ENCODE measurements around the gene PRDM11. TPM values are rescaled to one million over a fixed set of nuclear protein-coding genes. Genes with fewer than 3 reads are reported as not detected.

Gene PRDM11
- total and polyA plus RNA-seq, 2 of the 8 experiments (the other 6 are each of a cell fraction or from before 2014, with no cell fraction given): 3.6 to 11.7 TPM

- H3K4me2 ChIP-seq (ENCODE audit: insufficient read depth in 1 of 2, low read depth in 2 of 2, low read length in 2 of 2): peak overlapping the region; percentile 70 to 85
- peak overlapping the region; percentile 0; the same call in 1 of the 2 replicates for H3K27ac ChIP-seq (ENCODE audit: low read depth, low read length)
- FAIRE-seq (no peak), DNase-seq (ENCODE audit: low read depth in 1 of 2, low spot score in 2 of 2) (peak; percentile 77 to 93)
- ChIA-PET CTCF (ENCODE audit: partially characterized antibody) (no interaction called here), POLR2A (ENCODE audit: partially characterized antibody) (interaction anchor here (0.6 to 1.8 kb wide), 7 partner anchors 10 to 218 kb away, joined by 3 to 8 read pairs (median 3); no protein-coding TSS in a partner anchor)
- peak overlapping the region; percentile 87; the same call in 1 of the 2 replicates for H2BK5ac ChIP-seq (ENCODE audit: low read depth, low read length)
- H4K8ac ChIP-seq (ENCODE audit: extremely low read depth, insufficient read depth, low read length): peak overlapping the region; percentile 22; the same call in 1 of the 2 replicates
- H4K20me1 ChIP-seq (replicated peaks in 1 of 2; ENCODE audit: control insufficient read depth in 1 of 2, insufficient read depth in 2 of 2, low read length in 2 of 2): no peaks in the 10 kb centered on the region
- H3K4me3 ChIP-seq (ENCODE audit: extremely low read depth in 1 of 4, insufficient read depth in 2 of 4, low read depth in 3 of 4, low read length in 4 of 4): peak overlapping the region; percentile 55 to 85 (median 70)
- H3K4me1 ChIP-seq (replicated peaks in 1 of 4; ENCODE audit: control insufficient read depth in 3 of 4, insufficient read depth in 4 of 4, low read length in 3 of 4): peaks cover 0 to 11% (median 4%) of the 10 kb centered on the region in 4 experiments; a peak in 4 of 7 replicates
- peak overlapping the region; percentile 87; the same call in 1 of the 2 replicates for H3K18ac ChIP-seq (ENCODE audit: extremely low read depth, low read length)
- H3K9ac ChIP-seq (replicated peaks in 1 of 4; ENCODE audit: extremely low read depth in 1 of 4, low read depth in 3 of 4, low read length in 3 of 4): peak overlapping the region; percentile 13 to 87 (median 62); a peak in 6 of 7 replicates
- H3K23me2 ChIP-seq (ENCODE audit: low read depth, low read length): peaks cover 11% of the 10 kb centered on the region
- peaks cover 0 to 3% of the 10 kb centered on the region in 2 experiments; a peak in 1 of 4 replicates for H3K9me3 ChIP-seq (ENCODE audit: insufficient read depth in 2 of 2, low read depth in 1 of 2, low read length in 1 of 2)
- peaks cover 0 to 20% (median 10%) of the 10 kb centered on the region in 4 experiments; a peak in 5 of 7 replicates for H3K27me3 ChIP-seq (replicated peaks in 1 of 4; ENCODE audit: control insufficient read depth in 3 of 4, extremely low read depth in 1 of 4, insufficient read depth in 3 of 4, low read length in 3 of 4)
- H4K5ac ChIP-seq (ENCODE audit: insufficient read length, low read depth, low read length): peak overlapping the region; percentile 63
- H2AK5ac ChIP-seq (ENCODE audit: low read depth, low read length): no peak overlapping the region
- H3K4ac ChIP-seq (replicated peaks; ENCODE audit: insufficient read length, low read depth, low read length): no peak overlapping the region
- WGBS, 2 experiments (ENCODE audit: extremely low coverage in 1 of 2, insufficient coverage in 1 of 2, insufficient read length in 1 of 2, insufficient replicate concordance in 2 of 2, low coverage in 1 of 2, low lambda C conversion rate in 2 of 2, missing lambda C conversion rate in 1 of 2): 1% methylated on average over 33 of the region's 88 CpGs; no CpG with 5 or more reads in 1 of the 2 experiments
- H4K91ac ChIP-seq (replicated peaks; ENCODE audit: insufficient read length, low read length): peak overlapping the region; percentile 11
- H2BK12ac ChIP-seq (ENCODE audit: low read depth, low read length): no peak overlapping the region
- no peak overlapping the region for H3K23ac ChIP-seq (ENCODE audit: insufficient read length)
- no peak overlapping the region for H2AFZ ChIP-seq (ENCODE audit: low read length)
- H2BK15ac ChIP-seq (ENCODE audit: low read length): no peak overlapping the region
- H3K36me3 ChIP-seq (ENCODE audit: control insufficient read depth in 2 of 4, insufficient read depth in 4 of 4, low read length in 3 of 4): no peaks in the 10 kb centered on the region
- peaks cover 17% of the 10 kb centered on the region for H3K79me1 ChIP-seq (ENCODE audit: low read depth, low read length)
- H2BK120ac ChIP-seq (replicated peaks; ENCODE audit: low read depth, low read length): no peak overlapping the region
- H3K14ac ChIP-seq (ENCODE audit: insufficient read length): no peak overlapping the region
- peaks cover 6 to 42% of the 10 kb centered on the region in 2 experiments; a peak in 3 of 4 replicates for H3K79me2 ChIP-seq (ENCODE audit: control insufficient read depth in 1 of 2, insufficient read depth in 2 of 2, low read length in 2 of 2)
- H3K56ac ChIP-seq (replicated peaks; ENCODE audit: insufficient read length, low read depth, low read length): peak overlapping the region; percentile 8
- no peak overlapping the region for H2BK20ac ChIP-seq (ENCODE audit: low read length)
- peak; percentile 33; the same call in 1 of the 2 replicates for TF ChIP-seq BACH1 (IDR thresholded peaks at IDR 0.05; ENCODE audit: low read length)
- TF ChIP-seq CHD2 (IDR thresholded peaks at IDR 0.05; ENCODE audit: low read length): peak; percentile 81
- peak; percentile 55 for TF ChIP-seq SP2 (IDR thresholded peaks at IDR 0.05; ENCODE audit: low read length)
- TF ChIP-seq ASH2L (IDR thresholded peaks at IDR 0.05; ENCODE audit: low read length): peak; percentile 85
- TF ChIP-seq NRF1 (IDR thresholded peaks at IDR 0.05; ENCODE audit: low read depth, low read length): no peak
- no peak; a peak in 1 of 4 replicates for TF ChIP-seq SIN3A (conservative IDR thresholded peaks at IDR 0.05 in 1 of 2, IDR thresholded peaks at IDR 0.05 in 1 of 2; ENCODE audit: low read depth in 1 of 2, low read length in 2 of 2)
- TF ChIP-seq TEAD4 (IDR thresholded peaks at IDR 0.05; ENCODE audit: low read depth, low read length): 0 out of 2 replicates have a peak, but pooled peaks have one; percentile 62
- 0 out of 2 replicates have a peak, but pooled peaks have one; percentile 13 for TF ChIP-seq TCF12 (IDR thresholded peaks at IDR 0.05; ENCODE audit: low read depth, low read length)
- TF ChIP-seq EP300 (IDR thresholded peaks at IDR 0.05; ENCODE audit: borderline replicate concordance in 1 of 2, low read depth in 2 of 2, low read length in 2 of 2): no peak
- peak; percentile 55 for TF ChIP-seq CTBP2 (IDR thresholded peaks at IDR 0.05; ENCODE audit: borderline replicate concordance, insufficient read depth, insufficient read length, low read length)
- peak; percentile 38 for TF ChIP-seq MAX (IDR thresholded peaks at IDR 0.05)
Measured at GRCh38 chr11:45147017-45147728, 734 bp downstream of the PRDM11 start.

All from H1 (cell line).